IPS-18c (cell line): Measurements from ENCODE around the gene FKBP1A.

Source experiments
- H3K4me3 ChIP-seq: 2 replicates; pipeline ENCODE4 v1.7.0; 2013; ENCODE audit warnings: low read depth, mild to moderate bottlenecking, low read length, moderate library complexity; ENCODE audit not compliant: insufficient read depth
- H3K9me3 ChIP-seq: one replicate; pipeline ENCODE4 v1.6.1; 2013; ENCODE audit warnings: mild to moderate bottlenecking, low read length, moderate library complexity; ENCODE audit not compliant: control insufficient read depth, insufficient read depth

Gene FKBP1A

GRCh38 chr20:1375515-1375914 is 17.3 kb downstream of the FKBP1A start:
- Histone ChIP-seq H3K9me3 (no peaks in the 10 kb centered on the region), H3K4me3 (no peak overlapping the region)

- Histone ChIP-seq H3K9me3 (no peaks in the 10 kb centered on the region), H3K4me3 (no peak overlapping the region)
These were observed 18.6 kb downstream of the FKBP1A start for GRCh38 chr20:1374246-1374645.

- Histone ChIP-seq H3K9me3 (no peaks in the 10 kb centered on the region), H3K4me3 (no peak overlapping the region)
These were observed 19.2 kb downstream of the FKBP1A start for GRCh38 chr20:1373614-1374013.

DNA sequence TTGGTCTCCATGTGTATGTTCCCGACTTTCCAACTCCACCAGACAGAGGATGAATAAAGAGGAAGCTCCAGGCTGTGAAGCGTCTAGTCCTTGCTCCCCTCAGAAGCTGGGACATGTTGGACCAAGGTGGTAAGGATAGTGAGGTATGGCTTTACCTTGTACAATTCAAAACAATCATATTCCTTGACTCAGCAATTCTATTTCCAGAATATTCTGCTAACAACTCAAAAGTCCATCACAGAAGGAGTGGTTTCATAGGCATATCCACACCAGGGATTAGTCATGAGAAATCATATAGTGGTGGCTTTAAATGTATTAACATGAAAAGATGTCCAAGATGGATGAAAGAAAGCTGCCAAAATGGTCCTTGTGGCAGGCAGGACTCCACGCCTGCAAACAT is 19.8 kb downstream of the FKBP1A start:
- no peak overlapping the region for H3K4me3 ChIP-seq
- H3K9me3 ChIP-seq, result no peaks in the 10 kb centered on the region

DNA sequence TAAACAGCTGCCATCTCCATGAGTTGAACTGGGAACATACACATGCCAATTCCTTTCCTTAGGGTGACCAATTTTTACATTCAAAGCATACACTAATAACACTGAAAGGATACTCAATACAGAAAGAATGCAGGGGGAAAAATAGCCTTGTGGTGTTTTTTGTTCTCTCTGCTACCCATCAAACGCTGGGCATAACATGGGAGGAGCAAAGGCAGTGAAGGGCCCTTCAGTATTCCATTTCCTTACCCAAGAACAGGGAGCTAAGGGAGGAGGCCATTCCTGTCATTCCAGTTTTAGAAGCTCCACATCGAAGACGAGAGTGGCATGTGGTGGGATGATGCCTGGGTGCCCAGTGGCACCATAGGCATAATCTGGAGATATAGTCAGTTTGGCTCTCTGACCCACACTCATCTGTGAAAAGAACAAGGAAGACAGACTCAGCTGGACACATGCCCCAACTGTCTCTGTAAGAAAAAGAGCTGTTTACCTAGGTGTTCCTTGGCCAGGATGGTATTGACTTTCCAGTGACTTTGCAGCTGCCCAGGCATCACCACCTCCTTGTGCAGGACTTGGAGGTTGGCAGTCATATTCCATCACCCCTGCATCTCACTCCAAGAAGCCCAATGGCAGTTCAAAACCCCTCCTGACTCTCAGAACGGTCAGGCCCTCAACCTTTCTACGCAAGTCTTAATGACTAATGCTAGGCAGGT is 20.9 kb downstream of the FKBP1A start:
- Histone ChIP-seq H3K4me3 (no peak overlapping the region), H3K9me3 (no peaks in the 10 kb centered on the region)

DNA sequence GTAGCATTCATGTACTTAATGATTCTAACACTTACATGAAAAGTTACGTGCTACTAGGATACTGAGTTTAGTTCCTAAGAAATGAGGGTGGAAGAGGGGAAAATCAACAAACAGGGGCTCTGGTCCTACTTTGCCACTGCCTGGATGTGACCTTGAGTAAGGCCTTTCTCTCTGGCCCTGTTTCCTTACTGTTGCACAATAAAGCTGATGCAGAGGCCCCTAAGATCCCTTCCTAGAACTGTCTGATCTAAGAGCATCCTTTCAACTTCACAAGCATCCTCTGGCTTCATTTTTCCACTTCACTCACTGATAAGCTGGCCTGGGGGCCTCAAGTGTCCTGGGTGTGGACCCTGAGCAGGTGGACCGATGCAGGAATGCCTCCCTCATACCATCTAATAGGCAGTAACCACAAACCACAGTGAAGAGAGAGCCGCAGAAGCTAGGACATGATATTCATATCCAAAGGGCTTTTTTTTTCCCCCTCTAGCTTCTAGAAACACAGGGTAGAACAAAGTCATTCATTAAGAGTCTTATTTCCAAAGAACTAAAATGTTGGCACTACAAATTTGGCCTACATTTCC is 21.6 kb downstream of the FKBP1A start:
- no peak overlapping the region for H3K4me3 ChIP-seq
- no peaks in the 10 kb centered on the region for H3K9me3 ChIP-seq

DNA sequence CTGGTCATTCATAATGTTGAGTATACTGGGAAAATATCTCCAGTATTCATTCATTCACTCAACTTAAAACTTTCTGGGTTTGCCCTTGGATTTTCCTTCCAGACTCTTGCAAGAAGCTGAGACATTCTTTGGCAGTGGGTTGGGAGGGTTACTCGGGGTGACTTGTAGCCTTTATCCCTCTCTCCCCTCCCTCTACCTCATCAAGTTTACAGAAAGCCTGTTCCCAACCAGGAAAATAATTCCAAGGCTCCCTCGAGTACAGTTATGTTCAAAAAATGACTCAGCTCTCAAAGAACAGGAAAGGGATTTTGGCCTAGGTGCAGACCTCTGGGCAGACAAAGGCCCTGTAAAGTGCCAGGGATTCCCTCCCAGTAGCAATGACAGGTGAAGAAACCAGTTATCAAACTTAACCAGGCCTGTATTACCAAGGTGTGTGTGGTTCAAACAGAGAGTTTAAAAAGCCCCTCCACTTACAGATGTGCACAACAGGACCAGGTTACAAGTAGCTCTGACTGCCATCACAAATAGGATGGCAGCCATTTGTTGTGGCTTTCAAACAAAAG is 22.2 kb downstream of the FKBP1A start:
- H3K4me3 ChIP-seq, result no peak overlapping the region
- no peaks in the 10 kb centered on the region for H3K9me3 ChIP-seq

DNA sequence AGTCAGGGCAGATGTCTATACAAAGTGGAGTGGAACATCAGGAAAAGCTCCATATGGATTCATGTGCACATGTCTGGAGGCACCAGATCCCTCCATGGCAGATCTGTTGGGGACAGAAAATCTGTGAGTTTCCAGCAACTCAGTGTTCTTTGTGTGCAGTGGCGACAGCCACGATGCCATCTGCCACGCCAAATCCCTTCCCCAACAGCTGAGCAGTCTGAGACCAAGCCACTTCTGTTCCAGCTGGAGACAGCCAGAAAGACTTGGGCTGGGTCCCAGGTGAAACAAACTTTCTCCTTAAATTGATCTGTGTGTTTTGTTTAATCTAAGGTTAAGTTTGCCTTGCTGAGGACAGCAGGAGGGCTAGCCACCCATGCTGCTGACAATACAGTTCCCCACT is 22.9 kb downstream of the FKBP1A start:
- H3K4me3 ChIP-seq, result no peak overlapping the region
- H3K9me3 ChIP-seq, result no peaks in the 10 kb centered on the region

DNA sequence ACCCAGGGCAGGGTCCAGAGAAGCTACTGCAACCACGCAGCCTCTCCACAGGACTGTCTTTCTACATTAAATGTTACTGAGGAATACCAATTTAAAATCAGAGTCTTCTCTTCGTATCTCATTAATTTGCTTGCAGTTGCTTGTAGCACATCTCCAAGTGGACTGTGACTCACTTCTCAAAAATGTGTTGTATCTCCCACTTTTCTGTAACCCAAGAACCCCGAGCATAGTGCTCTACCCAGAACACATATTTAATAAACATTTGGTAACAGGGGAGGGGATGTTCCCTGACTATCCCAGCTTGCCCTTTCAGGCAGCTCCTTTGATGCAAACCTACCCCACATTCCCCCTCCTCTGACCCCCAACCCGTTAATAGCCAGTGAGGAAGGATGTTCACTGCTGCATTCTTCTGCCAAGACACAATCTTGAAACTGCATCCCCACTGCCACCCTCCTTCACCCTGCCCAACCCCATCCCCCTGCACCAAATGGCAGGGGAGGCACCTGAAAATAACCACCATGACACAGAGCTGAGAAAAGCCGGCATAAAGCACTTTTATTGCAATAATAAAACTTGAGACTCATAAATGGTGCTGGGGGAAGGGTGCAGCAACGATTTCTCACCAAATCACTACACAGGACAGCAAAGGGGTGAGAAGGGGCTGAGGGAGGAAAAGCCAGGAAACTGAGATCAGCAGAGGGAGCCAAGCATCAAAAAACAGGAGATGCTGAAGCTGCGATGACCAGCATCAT is 24.2 kb downstream of the FKBP1A start:
- H3K9me3 ChIP-seq, result no peaks in the 10 kb centered on the region
- no peak overlapping the region for H3K4me3 ChIP-seq

DNA sequence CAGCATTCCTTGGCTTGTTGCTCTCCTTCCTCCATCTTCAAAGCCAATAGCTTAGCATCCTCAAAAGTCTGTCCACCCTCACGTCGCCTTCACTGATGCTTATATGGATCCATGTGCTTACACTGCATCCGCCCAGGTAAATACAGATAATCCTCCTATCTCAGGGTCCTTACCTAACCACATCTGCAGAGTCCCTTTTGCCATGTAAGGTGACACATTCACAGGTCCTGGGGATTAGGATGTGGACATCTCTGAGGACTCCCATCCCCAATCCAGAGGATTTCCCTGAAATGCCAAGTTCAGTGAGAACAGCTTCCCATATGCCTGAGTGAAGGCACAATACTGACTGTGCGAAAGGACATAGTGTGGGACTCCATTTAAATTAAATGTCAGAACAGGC is 25.4 kb downstream of the FKBP1A start:
- no peaks in the 10 kb centered on the region for H3K9me3 ChIP-seq
- H3K4me3 ChIP-seq, result no peak overlapping the region

DNA sequence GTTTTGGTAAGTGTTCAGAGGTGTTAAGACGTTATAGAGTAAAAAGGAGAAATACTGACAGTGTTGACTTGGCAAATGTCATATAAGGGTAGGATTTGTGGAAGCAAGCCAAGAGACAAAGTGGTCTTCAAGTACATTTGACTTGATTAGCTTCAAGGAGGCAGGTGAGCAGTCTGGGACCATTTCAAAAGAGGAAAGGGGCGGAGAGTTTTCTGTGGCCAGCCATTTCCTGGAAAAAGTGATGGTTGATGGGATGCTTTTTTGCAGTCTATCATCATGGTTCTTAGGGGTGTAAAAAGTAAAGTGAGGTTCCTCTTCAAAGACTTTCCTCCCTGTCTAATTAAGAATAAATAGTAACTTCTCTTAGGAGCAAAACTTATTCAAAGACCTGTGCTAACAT is 28.7 kb downstream of the FKBP1A start:
- Histone ChIP-seq H3K9me3 (no peaks in the 10 kb centered on the region), H3K4me3 (no peak overlapping the region)

- no peak overlapping the region for H3K4me3 ChIP-seq
- no peaks in the 10 kb centered on the region for H3K9me3 ChIP-seq
These were observed 29.3 kb downstream of the FKBP1A start for GRCh38 chr20:1363522-1363921.

- Histone ChIP-seq H3K4me3 (no peak overlapping the region), H3K9me3 (no peaks in the 10 kb centered on the region)
These were observed 30.4 kb downstream of the FKBP1A start for GRCh38 chr20:1362484-1362883.

- Histone ChIP-seq H3K4me3 (no peak overlapping the region), H3K9me3 (no peaks in the 10 kb centered on the region)
These were observed 32.6 kb downstream of the FKBP1A start for GRCh38 chr20:1360094-1360846.

- no peaks in the 10 kb centered on the region for H3K9me3 ChIP-seq
- no peak overlapping the region for H3K4me3 ChIP-seq
These were observed 34.8 kb downstream of the FKBP1A start for GRCh38 chr20:1357921-1358671.

- Histone ChIP-seq H3K4me3 (no peak overlapping the region), H3K9me3 (no peaks in the 10 kb centered on the region)
These were observed 38.9 kb downstream of the FKBP1A start for GRCh38 chr20:1353956-1354355.
